A673 (cell line): Measurements from ENCODE around the gene CYLD.

ENCODE experiments used
- EZH2 ChIP-seq: fragments of 200-600 bp; sonication (generic); IDR thresholded peaks from 2 replicates; pipeline ENCODE4 v1.6.1; 2017; ENCODE audit warnings: borderline replicate concordance, low read depth, mild to moderate bottlenecking, mixed read lengths, antibody characterized with exemption, low read length; ENCODE audit not compliant: poor library complexity, severe bottlenecking
- TF ChIP-seq, protein P1 (sequence below): fragments of 300-800, 200-600 bp; sonication (generic); conservative IDR thresholded peaks from 2 replicates; pipeline ENCODE4 v1.5.1; 2017; ENCODE audit warnings: low read depth, mild to moderate bottlenecking, antibody characterized with exemption, low read length, moderate library complexity, mixed read lengths

DNA sequence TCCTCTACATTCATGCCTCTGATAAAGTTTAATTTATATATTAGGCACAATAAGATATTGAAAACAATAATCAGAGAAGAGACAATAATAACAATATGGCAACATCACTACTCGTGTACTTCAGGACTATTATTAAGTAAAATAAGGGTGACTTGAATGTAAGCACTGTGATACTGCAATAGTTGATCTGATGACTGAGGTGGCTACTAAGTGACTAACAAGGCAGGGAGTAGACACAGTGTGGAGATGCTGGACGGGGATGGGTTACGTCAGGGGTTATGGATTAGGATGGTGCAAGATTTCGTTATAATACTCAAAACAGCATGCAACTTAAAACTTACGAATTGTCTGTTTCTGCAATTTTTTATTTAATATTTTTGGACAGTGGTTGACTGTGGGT, 32.5 kb downstream of the CYLD start:
- TF ChIP-seq, protein P1, sequence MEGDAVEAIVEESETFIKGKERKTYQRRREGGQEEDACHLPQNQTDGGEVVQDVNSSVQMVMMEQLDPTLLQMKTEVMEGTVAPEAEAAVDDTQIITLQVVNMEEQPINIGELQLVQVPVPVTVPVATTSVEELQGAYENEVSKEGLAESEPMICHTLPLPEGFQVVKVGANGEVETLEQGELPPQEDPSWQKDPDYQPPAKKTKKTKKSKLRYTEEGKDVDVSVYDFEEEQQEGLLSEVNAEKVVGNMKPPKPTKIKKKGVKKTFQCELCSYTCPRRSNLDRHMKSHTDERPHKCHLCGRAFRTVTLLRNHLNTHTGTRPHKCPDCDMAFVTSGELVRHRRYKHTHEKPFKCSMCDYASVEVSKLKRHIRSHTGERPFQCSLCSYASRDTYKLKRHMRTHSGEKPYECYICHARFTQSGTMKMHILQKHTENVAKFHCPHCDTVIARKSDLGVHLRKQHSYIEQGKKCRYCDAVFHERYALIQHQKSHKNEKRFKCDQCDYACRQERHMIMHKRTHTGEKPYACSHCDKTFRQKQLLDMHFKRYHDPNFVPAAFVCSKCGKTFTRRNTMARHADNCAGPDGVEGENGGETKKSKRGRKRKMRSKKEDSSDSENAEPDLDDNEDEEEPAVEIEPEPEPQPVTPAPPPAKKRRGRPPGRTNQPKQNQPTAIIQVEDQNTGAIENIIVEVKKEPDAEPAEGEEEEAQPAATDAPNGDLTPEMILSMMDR, result no peak
- TF ChIP-seq EZH2, result no peak
